OCI-LY7 (cell line): ENCODE results near the gene OSBPL3.

Source experiments
- CTCF ChIP-seq: fragments of 200-600 bp; sonication (generic); conservative IDR thresholded peaks from 2 replicates; pipeline ENCODE4 v1.5.1; 2014; ENCODE audit warnings: mild to moderate bottlenecking, antibody characterized with exemption, low read length, moderate library complexity, mixed read lengths
- EZH2phosphoT487 ChIP-seq: fragments of 200-600 bp; sonication (generic); IDR thresholded peaks from 2 replicates; pipeline ENCODE4 v1.6.1; 2018; ENCODE audit warnings: low read depth, borderline replicate concordance, mild to moderate bottlenecking, mixed run types, antibody characterized with exemption, low read length, moderate library complexity, mixed read lengths

GRCh38 chr7:24888653-24889052 is 91.3 kb downstream of the OSBPL3 start:
- TF ChIP-seq CTCF (no peak), EZH2phosphoT487 (no peak)
